NOMO-1 treated with DMSO at 0.1 percent for 48 hours (cell line): ENCODE data around the gene TBXA2R.
A peak's percentile ranks its signal among the peaks of the same experiment; 100 is the strongest.

Experiments used
- DNase-seq: peaks from one replicate; lab custom pipeline; 2025; ENCODE audit not compliant: unreplicated experiment; lab: John Stamatoyannopoulos, UW

Gene TBXA2R

GRCh38 chr19:3556978-3557460 is 49.7 kb downstream of the TBXA2R start:
- DNase-seq, result peak; percentile 21

GRCh38 chr19:3556423-3556977 is 50.2 kb downstream of the TBXA2R start:
- no peak for DNase-seq

- no peak for DNase-seq
These were observed 50.8 kb downstream of the TBXA2R start for GRCh38 chr19:3555653-3556422.

GRCh38 chr19:3554254-3555083 is 52.2 kb downstream of the TBXA2R start:
- DNase-seq, result no peak

- DNase-seq, result no peak
These were observed 54.9 kb downstream of the TBXA2R start for GRCh38 chr19:3551792-3552095.

- no peak for DNase-seq
These were observed 55.5 kb downstream of the TBXA2R start for GRCh38 chr19:3550947-3551791.

- DNase-seq, result no peak
These were observed 56.9 kb downstream of the TBXA2R start for GRCh38 chr19:3549816-3550215.

- peak; percentile 82 for DNase-seq
These were observed 58.1 kb downstream of the TBXA2R start for GRCh38 chr19:3548606-3549005.

- DNase-seq, result no peak
These were observed 58.9 kb downstream of the TBXA2R start for GRCh38 chr19:3547767-3548282.

- no peak for DNase-seq
These were observed 59.4 kb downstream of the TBXA2R start for GRCh38 chr19:3547301-3547731.

GRCh38 chr19:3546119-3546518 is 60.6 kb downstream of the TBXA2R start:
- DNase-seq, result no peak

- DNase-seq, result no peak
These were observed 61.0 kb downstream of the TBXA2R start for GRCh38 chr19:3545669-3546034.

GRCh38 chr19:3544742-3545668 is 61.7 kb downstream of the TBXA2R start:
- peak; percentile 40 for DNase-seq
